H9 (cell line): ENCODE results near the gene SARNP. TPM values are rescaled to one million over a fixed set of nuclear protein-coding genes. Genes with fewer than 3 reads are reported as not detected.

Experiments used
- DNase-seq: peaks from one replicate; pipeline ENCODE4 v3.0.0-alpha.2; 2017
- H2AFZ ChIP-seq: one replicate; pipeline ENCODE4 v1.6.1; 2013; ENCODE audit warnings: mild to moderate bottlenecking, low read length, control low read depth, moderate library complexity
- H2AK5ac ChIP-seq: 2 replicates; pipeline ENCODE4 v1.6.1; 2013; ENCODE audit warnings: low read length, control low read depth, mixed read lengths; ENCODE audit not compliant: insufficient read length
- H2BK120ac ChIP-seq: one replicate; pipeline ENCODE4 v1.6.1; 2013; ENCODE audit warnings: low read depth, mild to moderate bottlenecking, low read length, control low read depth, inconsistent platforms; ENCODE audit not compliant: poor library complexity, severe bottlenecking
- H2BK12ac ChIP-seq: 2 replicates; pipeline ENCODE4 v1.6.1; 2013; ENCODE audit warnings: low read length, control low read depth, mixed read lengths, low read depth; ENCODE audit not compliant: insufficient read length
- H2BK15ac ChIP-seq: 2 replicates; pipeline ENCODE4 v1.6.1; 2013; ENCODE audit warnings: low read depth, low read length, control low read depth
- H2BK20ac ChIP-seq: one replicate; pipeline ENCODE4 v1.6.1; 2013; ENCODE audit warnings: low read depth, mild to moderate bottlenecking, low read length, control low read depth, inconsistent platforms; ENCODE audit not compliant: poor library complexity, severe bottlenecking
- H2BK5ac ChIP-seq: 2 replicates; pipeline ENCODE4 v1.6.1; 2013; ENCODE audit warnings: low read length, control low read depth, mixed read lengths; ENCODE audit not compliant: insufficient read length
- H3K14ac ChIP-seq: 2 replicates; pipeline ENCODE4 v1.6.1; 2013; ENCODE audit warnings: low read length, control low read depth; ENCODE audit not compliant: insufficient read depth
- H3K18ac ChIP-seq: 2 replicates; pipeline ENCODE4 v1.6.1; 2013; ENCODE audit warnings: low read depth, mild to moderate bottlenecking, mixed read lengths, low read length, control low read depth; ENCODE audit not compliant: insufficient read length
- H3K23ac ChIP-seq: 2 replicates; pipeline ENCODE4 v1.6.1; 2013; ENCODE audit warnings: low read length, control low read depth, mixed read lengths, low read depth; ENCODE audit not compliant: insufficient read length
- H3K23me2 ChIP-seq: 2 replicates; pipeline ENCODE4 v1.6.1; 2013; ENCODE audit warnings: low read depth, mild to moderate bottlenecking, mixed read lengths, low read length, control low read depth; ENCODE audit not compliant: insufficient read length, poor library complexity, severe bottlenecking
- H3K27ac ChIP-seq: 2 replicates; pipeline ENCODE4 v1.5.1; 2013; ENCODE audit warnings: low read length, control low read depth, mixed read lengths, low read depth; ENCODE audit not compliant: insufficient read length
- H3K27me3 ChIP-seq: 2 replicates; pipeline ENCODE4 v1.6.1; 2013; ENCODE audit warnings: low read length, control low read depth, inconsistent platforms; ENCODE audit not compliant: insufficient read depth
- H3K4ac ChIP-seq: 2 replicates; pipeline ENCODE4 v1.6.1; 2013; ENCODE audit warnings: low read depth, mild to moderate bottlenecking, control low read depth, inconsistent platforms, low read length, moderate library complexity
- H3K4me1 ChIP-seq: 2 replicates; pipeline ENCODE4 v1.6.1; 2013; ENCODE audit warnings: low read length, control low read depth, inconsistent platforms; ENCODE audit not compliant: insufficient read depth
- H3K4me2 ChIP-seq: 2 replicates; pipeline ENCODE4 v1.6.1; 2013; ENCODE audit warnings: low read length, control low read depth, mixed read lengths; ENCODE audit not compliant: insufficient read length, insufficient read depth
- H3K56ac ChIP-seq: 2 replicates; pipeline ENCODE4 v1.6.1; 2013; ENCODE audit warnings: low read depth, mild to moderate bottlenecking, mixed read lengths, low read length, control low read depth; ENCODE audit not compliant: insufficient read length
- H3K79me1 ChIP-seq: 2 replicates; pipeline ENCODE4 v1.6.1; 2013; ENCODE audit warnings: low read depth, mild to moderate bottlenecking, moderate library complexity, low read length, control low read depth, inconsistent platforms; ENCODE audit not compliant: insufficient read depth, poor library complexity, severe bottlenecking
- H3K79me2 ChIP-seq: 2 replicates; pipeline ENCODE4 v1.6.1; 2013; ENCODE audit warnings: low read length, control low read depth, inconsistent platforms; ENCODE audit not compliant: insufficient read depth
- H3K9ac ChIP-seq: 2 replicates; pipeline ENCODE4 v1.6.1; 2013; ENCODE audit warnings: low read length, control low read depth, mixed read lengths; ENCODE audit not compliant: insufficient read length; ENCODE audit errors: extremely low read depth
- H3K9me3 ChIP-seq: one replicate; pipeline ENCODE4 v1.6.1; 2013; ENCODE audit warnings: low read depth, low read length, inconsistent platforms; ENCODE audit not compliant: control insufficient read depth
- H3T11ph ChIP-seq: one replicate; pipeline ENCODE4 v1.6.1; 2013; ENCODE audit warnings: mild to moderate bottlenecking, low read length, control low read depth, inconsistent platforms
- H4K20me1 ChIP-seq: one replicate; pipeline ENCODE4 v1.6.1; 2013; ENCODE audit not compliant: control insufficient read depth, insufficient read length, insufficient read depth
- H4K5ac ChIP-seq: 2 replicates; pipeline ENCODE4 v1.6.1; 2013; ENCODE audit warnings: low read depth, mild to moderate bottlenecking, mixed read lengths, low read length, control low read depth; ENCODE audit not compliant: insufficient read length
- H4K8ac ChIP-seq: replicated peaks from 2 replicates; pipeline ENCODE4 v1.6.1; 2013; ENCODE audit warnings: low read length, control low read depth, mixed read lengths, low read depth; ENCODE audit not compliant: insufficient read length
- H4K91ac ChIP-seq: 2 replicates; pipeline ENCODE4 v1.6.1; 2013; ENCODE audit warnings: low read depth, mild to moderate bottlenecking, moderate library complexity, mixed read lengths, low read length, control low read depth; ENCODE audit not compliant: insufficient read length
- H3K27ac Mint-ChIP-seq, 3 experiments: 2 replicates in 2 of 3; 3 replicates in 1 of 3; pipeline ENCODE4 v1.8.0; 2020 to 2021; ENCODE audit warnings: mixed read lengths in 3 of 3, mild to moderate bottlenecking in 1 of 3, moderate library complexity in 1 of 3
- H3K27me3 Mint-ChIP-seq: 2 replicates; pipeline ENCODE4 v1.8.0; 2021; ENCODE audit warnings: low read depth, mild to moderate bottlenecking, moderate library complexity, mixed read lengths
- H3K36me3 Mint-ChIP-seq, 3 experiments: 2 replicates in 2 of 3; 3 replicates in 1 of 3; pipeline ENCODE4 v1.8.0; 2020 to 2021; ENCODE audit warnings: low read depth in 3 of 3, mixed read lengths in 3 of 3; ENCODE audit not compliant: insufficient read depth in 1 of 3
- H3K4me1 Mint-ChIP-seq, 2 experiments: 2 replicates each; pipeline ENCODE4 v1.8.0; 2020; ENCODE audit warnings: mixed read lengths in 2 of 2
- H3K4me3 Mint-ChIP-seq, 2 experiments: 2 replicates in 1 of 2; 3 replicates in 1 of 2; pipeline ENCODE4 v1.8.0; 2020 to 2021; ENCODE audit warnings: mild to moderate bottlenecking in 2 of 2, mixed read lengths in 2 of 2, moderate library complexity in 1 of 2
- H3K9me3 Mint-ChIP-seq, 2 experiments: 2 replicates in 1 of 2; 3 replicates in 1 of 2; pipeline ENCODE4 v1.8.0; 2020; ENCODE audit warnings: mild to moderate bottlenecking in 2 of 2, mixed read lengths in 2 of 2, moderate library complexity in 1 of 2
- WGBS: extraction: QIAGEN DNeasy Blood & Tissue Kit; methylation state at CpG from one replicate; pipeline ENCODE4 v1.1.7; 2013; ENCODE audit warnings: missing lambda C conversion rate, low lambda C conversion rate, mixed read lengths; ENCODE audit not compliant: insufficient read length; ENCODE audit errors: extremely low coverage; 5-methylcytosine and 5-hydroxymethylcytosine counted together
- total RNA-seq: library from RNA; stranded (reverse); gene quantifications from 2 replicates; pipeline ENCODE4 v1.2.1, GENCODE V29; 2021
- TF ChIP-seq, protein P1 (sequence below): fragments of 200-600 bp; sonication (generic); conservative IDR thresholded peaks from 3 replicates; pipeline ENCODE4 v1.8.0; 2021; ENCODE audit warnings: antibody characterized with exemption, mild to moderate bottlenecking

Gene SARNP
- total RNA-seq, 1 experiment from 2014 or later: 127 TPM

DNA sequence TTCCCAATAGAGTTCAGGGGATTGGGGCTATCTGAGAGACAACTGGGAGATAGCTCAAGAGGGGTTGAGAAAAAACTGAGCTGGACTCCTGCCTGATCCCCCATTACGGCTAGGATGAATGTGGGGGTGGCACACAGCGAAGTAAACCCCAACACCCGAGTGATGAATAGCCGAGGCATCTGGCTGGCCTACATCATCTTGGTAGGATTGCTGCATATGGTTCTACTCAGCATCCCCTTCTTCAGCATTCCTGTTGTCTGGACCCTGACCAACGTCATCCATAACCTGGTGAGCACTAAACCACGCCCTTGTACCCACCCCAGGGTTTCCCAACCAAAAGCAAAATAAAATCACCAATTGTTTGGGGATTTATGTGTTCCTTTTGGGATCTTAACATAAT, 1.4 kb upstream of the SARNP start:
- Histone ChIP-seq H3K79me2 (peaks cover 27% of the 10 kb centered on the region; the same call in 1 of the 2 replicates), H3T11ph (no peak overlapping the region), H2BK120ac (no peak overlapping the region), H3K18ac (no peak overlapping the region), H3K4me2 (peak overlapping the region; percentile 96), H3K4ac (no peak overlapping the region), H3K4me1 (peaks cover 2% of the 10 kb centered on the region; the same call in 1 of the 2 replicates), H3K79me1 (peaks cover 8% of the 10 kb centered on the region), H2AFZ (no peak overlapping the region), H3K23me2 (peaks cover 12% of the 10 kb centered on the region), H3K27ac (no peak overlapping the region), H3K14ac (no peak overlapping the region), H4K20me1 (no peaks in the 10 kb centered on the region), H2BK5ac (no peak overlapping the region), H2BK20ac (no peak overlapping the region), H2AK5ac (no peak overlapping the region), H4K5ac (no peak overlapping the region), H3K23ac (no peak overlapping the region), H4K91ac (no peak overlapping the region), H2BK12ac (no peak overlapping the region), H3K56ac (no peak overlapping the region), H3K9me3 (no peaks in the 10 kb centered on the region), H3K27me3 (no peaks in the 10 kb centered on the region), H3K9ac (no peak overlapping the region), H2BK15ac (no peak overlapping the region), H4K8ac (no peak overlapping the region)
- H3K9me3 Mint-ChIP-seq: no peaks in the 10 kb centered on the region
- peaks cover 24 to 54% (median 51%) of the 10 kb centered on the region in 3 experiments; a peak in 6 of 7 replicates for H3K36me3 Mint-ChIP-seq
- H3K27me3 Mint-ChIP-seq: no peaks in the 10 kb centered on the region
- H3K4me3 Mint-ChIP-seq: no peak overlapping the region
- no CpG with 5 or more reads among the region's 6 CpGs for WGBS
- no peak for DNase-seq
- peaks cover 32% of the 10 kb centered on the region in 2 experiments for H3K4me1 Mint-ChIP-seq
- H3K27ac Mint-ChIP-seq: no peak overlapping the region; a peak in 1 of 7 replicates
- TF ChIP-seq, protein P1, sequence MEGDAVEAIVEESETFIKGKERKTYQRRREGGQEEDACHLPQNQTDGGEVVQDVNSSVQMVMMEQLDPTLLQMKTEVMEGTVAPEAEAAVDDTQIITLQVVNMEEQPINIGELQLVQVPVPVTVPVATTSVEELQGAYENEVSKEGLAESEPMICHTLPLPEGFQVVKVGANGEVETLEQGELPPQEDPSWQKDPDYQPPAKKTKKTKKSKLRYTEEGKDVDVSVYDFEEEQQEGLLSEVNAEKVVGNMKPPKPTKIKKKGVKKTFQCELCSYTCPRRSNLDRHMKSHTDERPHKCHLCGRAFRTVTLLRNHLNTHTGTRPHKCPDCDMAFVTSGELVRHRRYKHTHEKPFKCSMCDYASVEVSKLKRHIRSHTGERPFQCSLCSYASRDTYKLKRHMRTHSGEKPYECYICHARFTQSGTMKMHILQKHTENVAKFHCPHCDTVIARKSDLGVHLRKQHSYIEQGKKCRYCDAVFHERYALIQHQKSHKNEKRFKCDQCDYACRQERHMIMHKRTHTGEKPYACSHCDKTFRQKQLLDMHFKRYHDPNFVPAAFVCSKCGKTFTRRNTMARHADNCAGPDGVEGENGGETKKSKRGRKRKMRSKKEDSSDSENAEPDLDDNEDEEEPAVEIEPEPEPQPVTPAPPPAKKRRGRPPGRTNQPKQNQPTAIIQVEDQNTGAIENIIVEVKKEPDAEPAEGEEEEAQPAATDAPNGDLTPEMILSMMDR: no peak
